Measurements from ENCODE around the gene INAFM2. TPM values are rescaled to one million over a fixed set of nuclear protein-coding genes. Genes with fewer than 3 reads are reported as not detected.

The INAFM2 gene
- total and polyA plus RNA-seq, 9 of the 15 experiments (the other 6 are each of a cell fraction or from before 2014, with no cell fraction given), result 11.8 to 43.1 (median 27.2) TPM

DNA sequence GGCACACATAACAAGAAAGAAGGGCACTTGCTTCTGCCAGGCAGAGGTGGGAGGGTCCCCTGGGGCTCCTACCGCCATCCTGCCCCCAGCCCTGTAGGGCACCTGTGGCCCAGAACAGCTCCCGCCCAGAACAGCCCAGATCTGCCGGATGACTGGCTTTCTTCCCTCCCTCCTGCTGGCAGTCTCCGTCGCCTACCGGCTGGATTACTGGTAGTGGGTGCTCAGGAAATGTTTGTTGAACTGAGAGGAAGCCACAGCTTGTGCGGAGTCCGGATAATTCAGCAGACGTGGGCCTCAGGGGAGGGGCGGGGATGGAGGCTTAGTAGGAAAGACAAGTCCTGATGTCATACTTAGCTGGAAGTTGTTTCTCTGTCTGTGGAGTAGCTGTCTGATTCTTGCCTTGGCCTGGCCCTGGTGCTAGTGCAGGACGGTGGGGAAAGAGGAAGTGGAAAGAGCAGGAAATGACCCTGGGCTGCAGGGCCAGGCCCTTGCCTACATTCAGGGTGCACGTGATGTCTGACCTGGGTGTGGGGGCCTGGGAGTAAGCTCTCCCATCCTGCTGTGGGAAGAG is 10.5 kb downstream of the INAFM2 start (continued):
- TF ChIP-seq ZFX (CRISPR knock-in tag; IDR thresholded peaks at IDR 0.05), result peak; percentile 80
- TF ChIP-seq SOX6 (IDR thresholded peaks at IDR 0.05), result no peak
- no peak for TF ChIP-seq ZNF586 (CRISPR knock-in tag; conservative IDR thresholded peaks at IDR 0.05)
- TF ChIP-seq, protein P1, sequence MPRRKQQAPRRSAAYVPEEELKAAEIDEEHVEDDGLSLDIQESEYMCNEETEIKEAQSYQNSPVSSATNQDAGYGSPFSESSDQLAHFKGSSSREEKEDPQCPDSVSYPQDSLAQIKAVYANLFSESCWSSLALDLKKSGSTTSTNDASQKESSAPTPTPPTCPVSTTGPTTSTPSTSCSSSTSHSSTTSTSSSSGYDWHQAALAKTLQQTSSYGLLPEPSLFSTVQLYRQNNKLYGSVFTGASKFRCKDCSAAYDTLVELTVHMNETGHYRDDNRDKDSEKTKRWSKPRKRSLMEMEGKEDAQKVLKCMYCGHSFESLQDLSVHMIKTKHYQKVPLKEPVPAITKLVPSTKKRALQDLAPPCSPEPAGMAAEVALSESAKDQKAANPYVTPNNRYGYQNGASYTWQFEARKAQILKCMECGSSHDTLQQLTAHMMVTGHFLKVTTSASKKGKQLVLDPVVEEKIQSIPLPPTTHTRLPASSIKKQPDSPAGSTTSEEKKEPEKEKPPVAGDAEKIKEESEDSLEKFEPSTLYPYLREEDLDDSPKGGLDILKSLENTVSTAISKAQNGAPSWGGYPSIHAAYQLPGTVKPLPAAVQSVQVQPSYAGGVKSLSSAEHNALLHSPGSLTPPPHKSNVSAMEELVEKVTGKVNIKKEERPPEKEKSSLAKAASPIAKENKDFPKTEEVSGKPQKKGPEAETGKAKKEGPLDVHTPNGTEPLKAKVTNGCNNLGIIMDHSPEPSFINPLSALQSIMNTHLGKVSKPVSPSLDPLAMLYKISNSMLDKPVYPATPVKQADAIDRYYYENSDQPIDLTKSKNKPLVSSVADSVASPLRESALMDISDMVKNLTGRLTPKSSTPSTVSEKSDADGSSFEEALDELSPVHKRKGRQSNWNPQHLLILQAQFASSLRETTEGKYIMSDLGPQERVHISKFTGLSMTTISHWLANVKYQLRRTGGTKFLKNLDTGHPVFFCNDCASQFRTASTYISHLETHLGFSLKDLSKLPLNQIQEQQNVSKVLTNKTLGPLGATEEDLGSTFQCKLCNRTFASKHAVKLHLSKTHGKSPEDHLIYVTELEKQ (CRISPR knock-in tag; IDR thresholded peaks at IDR 0.05), result no peak
- no peak for TF ChIP-seq NR4A1 (CRISPR knock-in tag; IDR thresholded peaks at IDR 0.05)
- no peak for TF ChIP-seq NR4A1 (tag; IDR thresholded peaks at IDR 0.05)
- TF ChIP-seq CXXC5 (CRISPR knock-in tag; IDR thresholded peaks at IDR 0.05), result peak; percentile 51; the same call in 1 of the 2 replicates
- no peak for TF ChIP-seq GTF2F1 (IDR thresholded peaks at IDR 0.05; ENCODE audit: low read depth, low read length)
- TF ChIP-seq, protein P2, sequence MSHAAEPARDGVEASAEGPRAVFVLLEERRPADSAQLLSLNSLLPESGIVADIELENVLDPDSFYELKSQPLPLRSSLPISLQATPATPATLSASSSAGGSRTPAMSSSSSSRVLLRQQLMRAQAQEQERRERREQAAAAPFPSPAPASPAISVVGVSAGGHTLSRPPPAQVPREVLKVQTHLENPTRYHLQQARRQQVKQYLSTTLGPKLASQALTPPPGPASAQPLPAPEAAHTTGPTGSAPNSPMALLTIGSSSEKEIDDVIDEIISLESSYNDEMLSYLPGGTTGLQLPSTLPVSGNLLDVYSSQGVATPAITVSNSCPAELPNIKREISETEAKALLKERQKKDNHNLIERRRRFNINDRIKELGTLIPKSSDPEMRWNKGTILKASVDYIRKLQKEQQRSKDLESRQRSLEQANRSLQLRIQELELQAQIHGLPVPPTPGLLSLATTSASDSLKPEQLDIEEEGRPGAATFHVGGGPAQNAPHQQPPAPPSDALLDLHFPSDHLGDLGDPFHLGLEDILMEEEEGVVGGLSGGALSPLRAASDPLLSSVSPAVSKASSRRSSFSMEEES (CRISPR knock-in tag; IDR thresholded peaks at IDR 0.05), result peak; percentile 42
- TF ChIP-seq HSF4 (CRISPR knock-in tag; IDR thresholded peaks at IDR 0.05; ENCODE audit: borderline replicate concordance), result no peak
- peak; percentile 20 for TF ChIP-seq PHF20 (IDR thresholded peaks at IDR 0.05; ENCODE audit: partially characterized antibody)
- TF ChIP-seq, protein P3, sequence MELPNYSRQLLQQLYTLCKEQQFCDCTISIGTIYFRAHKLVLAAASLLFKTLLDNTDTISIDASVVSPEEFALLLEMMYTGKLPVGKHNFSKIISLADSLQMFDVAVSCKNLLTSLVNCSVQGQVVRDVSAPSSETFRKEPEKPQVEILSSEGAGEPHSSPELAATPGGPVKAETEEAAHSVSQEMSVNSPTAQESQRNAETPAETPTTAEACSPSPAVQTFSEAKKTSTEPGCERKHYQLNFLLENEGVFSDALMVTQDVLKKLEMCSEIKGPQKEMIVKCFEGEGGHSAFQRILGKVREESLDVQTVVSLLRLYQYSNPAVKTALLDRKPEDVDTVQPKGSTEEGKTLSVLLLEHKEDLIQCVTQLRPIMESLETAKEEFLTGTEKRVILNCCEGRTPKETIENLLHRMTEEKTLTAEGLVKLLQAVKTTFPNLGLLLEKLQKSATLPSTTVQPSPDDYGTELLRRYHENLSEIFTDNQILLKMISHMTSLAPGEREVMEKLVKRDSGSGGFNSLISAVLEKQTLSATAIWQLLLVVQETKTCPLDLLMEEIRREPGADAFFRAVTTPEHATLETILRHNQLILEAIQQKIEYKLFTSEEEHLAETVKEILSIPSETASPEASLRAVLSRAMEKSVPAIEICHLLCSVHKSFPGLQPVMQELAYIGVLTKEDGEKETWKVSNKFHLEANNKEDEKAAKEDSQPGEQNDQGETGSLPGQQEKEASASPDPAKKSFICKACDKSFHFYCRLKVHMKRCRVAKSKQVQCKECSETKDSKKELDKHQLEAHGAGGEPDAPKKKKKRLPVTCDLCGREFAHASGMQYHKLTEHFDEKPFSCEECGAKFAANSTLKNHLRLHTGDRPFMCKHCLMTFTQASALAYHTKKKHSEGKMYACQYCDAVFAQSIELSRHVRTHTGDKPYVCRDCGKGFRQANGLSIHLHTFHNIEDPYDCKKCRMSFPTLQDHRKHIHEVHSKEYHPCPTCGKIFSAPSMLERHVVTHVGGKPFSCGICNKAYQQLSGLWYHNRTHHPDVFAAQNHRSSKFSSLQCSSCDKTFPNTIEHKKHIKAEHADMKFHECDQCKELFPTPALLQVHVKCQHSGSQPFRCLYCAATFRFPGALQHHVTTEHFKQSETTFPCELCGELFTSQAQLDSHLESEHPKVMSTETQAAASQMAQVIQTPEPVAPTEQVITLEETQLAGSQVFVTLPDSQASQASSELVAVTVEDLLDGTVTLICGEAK (IDR thresholded peaks at IDR 0.05), result peak; percentile 44; the same call in 1 of the 2 replicates
- TF ChIP-seq, protein P3 (CRISPR knock-in tag; IDR thresholded peaks at IDR 0.05), result no peak
- TF ChIP-seq BACH1 (tag; IDR thresholded peaks at IDR 0.05), result no peak

All from K562 (cell line).